ENCODE results near the gene LENG8. TPM values are rescaled to one million over a fixed set of nuclear protein-coding genes. Genes with fewer than 3 reads are reported as not detected.
A peak's percentile ranks its signal among the peaks of the same experiment; 100 is the strongest.

Gene LENG8
- total RNA-seq, 1 experiment from 2014 or later: 196 TPM

- Histone ChIP-seq H3K27ac (ENCODE audit: low read depth, low read length) (no peak overlapping the region), H3K36me3 (ENCODE audit: control insufficient read depth in 1 of 2, insufficient read depth in 2 of 2, low read length in 2 of 2) (peaks cover 3 to 5% of the 10 kb centered on the region in 2 experiments; a peak in 2 of 4 replicates), H4K20me1 (ENCODE audit: insufficient read depth) (no peaks in the 10 kb centered on the region), H3K4me2 (ENCODE audit: low read length) (no peak overlapping the region), H3K9ac (ENCODE audit: low read length) (no peak overlapping the region), H2AFZ (ENCODE audit: low read depth, low read length, poor library complexity, severe bottlenecking) (no peak overlapping the region), H3K27me3 (ENCODE audit: insufficient read depth, low read length) (no peaks in the 10 kb centered on the region), H3K4me3 (replicated peaks in 1 of 2; ENCODE audit: low read depth in 1 of 2, low read length in 2 of 2) (no peak overlapping the region), H3K4me1 (ENCODE audit: control insufficient read depth in 1 of 2, insufficient read depth in 2 of 2, low read length in 2 of 2) (peaks cover 0 to 6% of the 10 kb centered on the region in 2 experiments; a peak in 1 of 4 replicates), H3K79me2 (ENCODE audit: insufficient read depth, low read length) (no peaks in the 10 kb centered on the region), H3K9me2 (ENCODE audit: insufficient read depth) (no peaks in the 10 kb centered on the region), H3K9me3 (ENCODE audit: control insufficient read depth in 1 of 2, insufficient read depth in 1 of 2, low read depth in 1 of 2, low read length in 2 of 2) (no peaks in the 10 kb centered on the region)
- peak; percentile 69 for TF ChIP-seq RAD21 (IDR thresholded peaks at IDR 0.05; ENCODE audit: low read depth)
- TF ChIP-seq CTCF (IDR thresholded peaks at IDR 0.05 in 2 of 3, conservative IDR thresholded peaks at IDR 0.05 in 1 of 3; ENCODE audit: borderline replicate concordance in 1 of 3, insufficient read depth in 1 of 3, low read depth in 2 of 3, low read length in 2 of 3): peak; percentile 57 to 62 (median 59)
- TF ChIP-seq CEBPB (IDR thresholded peaks at IDR 0.05; ENCODE audit: low read depth): no peak
- CTCF ChIA-PET: interaction anchor here (0.8 to 3.2 kb wide), 6 partner anchors 9 to 302 kb away, joined by 3 to 17 read pairs (median 4); partner anchors contain the start of gene LENG8
- ATAC-seq: peak; percentile 94
- no peak for DNase-seq (ENCODE audit: low read depth, low spot score)
- BruUV-seq (replicated peaks): no TSS peak
- POLR2A ChIA-PET: interaction anchor here (1.2 to 3.4 kb wide), 2 partner anchors 9 to 47 kb away, joined by 3 to 12 read pairs; partner anchors contain the start of gene LENG8
- RAD21 ChIA-PET (ENCODE audit: low non-redundant PET in 1 of 2, low total read pairs in 2 of 2, uncharacterized antibody in 2 of 2, unreplicated experiment in 2 of 2): interaction anchor here in 1 of 2 experiments (0.6 kb wide), 1 partner anchor 52 kb away, joined by 3 read pairs; no protein-coding TSS in a partner anchor
- intact Hi-C loops (cut with micrococcal nuclease): no loop called here
Observed at GRCh38 chr19:54439174-54439851, 9.7 kb upstream of the LENG8 start.

- Histone ChIP-seq H3K27ac (ENCODE audit: low read depth, low read length) (no peak overlapping the region), H3K4me2 (ENCODE audit: low read length) (no peak overlapping the region), H3K36me3 (ENCODE audit: control insufficient read depth in 1 of 2, insufficient read depth in 2 of 2, low read length in 2 of 2) (peaks cover 3 to 9% of the 10 kb centered on the region in 2 experiments; a peak in 2 of 4 replicates), H4K20me1 (ENCODE audit: insufficient read depth) (no peaks in the 10 kb centered on the region), H2AFZ (ENCODE audit: low read depth, low read length, poor library complexity, severe bottlenecking) (no peak overlapping the region), H3K9me2 (ENCODE audit: insufficient read depth) (no peaks in the 10 kb centered on the region), H3K27me3 (ENCODE audit: insufficient read depth, low read length) (no peaks in the 10 kb centered on the region), H3K9me3 (ENCODE audit: control insufficient read depth in 1 of 2, insufficient read depth in 1 of 2, low read depth in 1 of 2, low read length in 2 of 2) (no peaks in the 10 kb centered on the region), H3K4me1 (ENCODE audit: control insufficient read depth in 1 of 2, insufficient read depth in 2 of 2, low read length in 2 of 2) (peaks cover 0 to 6% of the 10 kb centered on the region in 2 experiments; a peak in 1 of 4 replicates), H3K9ac (ENCODE audit: low read length) (no peak overlapping the region), H3K4me3 (replicated peaks in 1 of 2; ENCODE audit: low read depth in 1 of 2, low read length in 2 of 2) (no peak overlapping the region), H3K79me2 (ENCODE audit: insufficient read depth, low read length) (peaks cover 2% of the 10 kb centered on the region; the same call in 1 of the 2 replicates)
- ChIA-PET RAD21 (ENCODE audit: low non-redundant PET in 1 of 2, low total read pairs in 2 of 2, uncharacterized antibody in 2 of 2, unreplicated experiment in 2 of 2) (no interaction called here), POLR2A (interaction anchor here (3.4 kb wide), 1 partner anchor 8 kb away, joined by 12 read pairs; the partner anchor contains the start of gene LENG8), CTCF (interaction anchor here (0.6 to 3.2 kb wide), 4 partner anchors 10 to 50 kb away, joined by 3 to 17 read pairs (median 4); no protein-coding TSS in a partner anchor)
- intact Hi-C loops (cut with micrococcal nuclease): no loop called here
- no peak for DNase-seq (ENCODE audit: low read depth, low spot score)
- no peak for ATAC-seq
- BruUV-seq (replicated peaks): no TSS peak
- TF ChIP-seq ZNF274 (IDR thresholded peaks at IDR 0.05; ENCODE audit: low read depth, low read length) (no peak), REST (IDR thresholded peaks at IDR 0.05; ENCODE audit: low read depth) (no peak), YY1 (IDR thresholded peaks at IDR 0.05; ENCODE audit: extremely low read depth, insufficient replicate concordance, low read depth, low read length) (no peak), ATF3 (IDR thresholded peaks at IDR 0.05) (no peak), ZBTB33 (IDR thresholded peaks at IDR 0.05; ENCODE audit: extremely low read depth, insufficient replicate concordance, low read length) (no peak)
Observed at GRCh38 chr19:54440641-54441040, 8.4 kb upstream of the LENG8 start.

Measured in HCT116 (cell line).